Neural cell (in vitro differentiated cells): ENCODE data around the gene UMAD1. TPM values are rescaled to one million over a fixed set of nuclear protein-coding genes. Genes with fewer than 3 reads are reported as not detected.

Source experiments
- H2AFZ ChIP-seq: fragments of 200-600, 300-800 bp; sonication (generic), shearing (Covaris generic); 2 replicates; pipeline ENCODE4 v1.6.0; 2014; ENCODE audit warnings: low read depth, mild to moderate bottlenecking, antibody characterized with exemption, low read length, moderate library complexity
- H3F3A ChIP-seq: fragments of 200-600 bp; shearing (Covaris generic); 2 replicates; pipeline ENCODE4 v1.6.1; 2016; ENCODE audit warnings: mild to moderate bottlenecking, moderate library complexity, mixed read lengths, antibody characterized with exemption, low read length; ENCODE audit not compliant: insufficient read depth, poor library complexity, severe bottlenecking
- H3K27ac ChIP-seq: fragments of 200-600, 300-800 bp; sonication (generic), shearing (Covaris generic); 2 replicates; pipeline ENCODE4 v1.5.1; 2014; ENCODE audit warnings: mild to moderate bottlenecking, low read length, moderate library complexity
- H3K27me3 ChIP-seq: fragments of 300-800, 200-600 bp; sonication (generic), shearing (Covaris generic); 2 replicates; pipeline ENCODE4 v1.6.0; 2014; ENCODE audit warnings: mild to moderate bottlenecking, low read depth, low read length, moderate library complexity; ENCODE audit not compliant: insufficient read depth
- H3K36me3 ChIP-seq: fragments of 300-800, 200-600 bp; sonication (generic), shearing (Covaris generic); 2 replicates; pipeline ENCODE4 v1.5.1; 2014; ENCODE audit warnings: mild to moderate bottlenecking, antibody characterized with exemption, low read length, moderate library complexity; ENCODE audit not compliant: insufficient read depth
- H3K4me2 ChIP-seq: fragments of 300-800, 200-600 bp; sonication (generic), shearing (Covaris generic); 2 replicates; pipeline ENCODE4 v1.6.0; 2014; ENCODE audit warnings: mild to moderate bottlenecking, low read length
- H3K4me3 ChIP-seq: fragments of 300-800, 200-600 bp; sonication (generic), shearing (Covaris generic); 2 replicates; pipeline ENCODE4 v1.5.1; 2014; ENCODE audit warnings: mild to moderate bottlenecking, low read length, moderate library complexity
- H3K79me2 ChIP-seq: fragments of 200-600 bp; shearing (Covaris generic); replicated peaks from 2 replicates; pipeline ENCODE4 v1.6.0; 2014; ENCODE audit warnings: mild to moderate bottlenecking, low read length, moderate library complexity; ENCODE audit not compliant: insufficient read depth
- H3K9ac ChIP-seq: fragments of 300-800, 200-600 bp; sonication (generic), shearing (Covaris generic); 2 replicates; pipeline ENCODE4 v1.6.1; 2016; ENCODE audit warnings: mild to moderate bottlenecking, low read length, mixed read lengths
- H3K9me2 ChIP-seq: fragments of 200-600 bp; shearing (Covaris generic); 2 replicates; pipeline ENCODE4 v1.6.1; 2016; ENCODE audit warnings: mild to moderate bottlenecking, low read length, mixed read lengths; ENCODE audit not compliant: insufficient read depth
- H3K9me3 ChIP-seq: fragments of 200-600, 300-800 bp; sonication (generic), shearing (Covaris generic); 2 replicates; pipeline ENCODE4 v1.6.1; 2016; ENCODE audit warnings: mild to moderate bottlenecking, mixed run types, low read length, moderate library complexity, mixed read lengths
- H4K20me1 ChIP-seq: fragments of 200-600 bp; shearing (Covaris generic); 2 replicates; pipeline ENCODE4 v1.6.1; 2016; ENCODE audit warnings: mild to moderate bottlenecking, mixed run types; ENCODE audit not compliant: insufficient read depth
- CTCF ChIP-seq: fragments of 450-650 bp; IDR thresholded peaks from 2 replicates; pipeline ENCODE4 v1.5.1; 2014; ENCODE audit warnings: antibody characterized with exemption, mild to moderate bottlenecking, moderate library complexity; ENCODE audit not compliant: poor library complexity, severe bottlenecking
- EP300 ChIP-seq: fragments of 450-650 bp; conservative IDR thresholded peaks from 2 replicates; pipeline ENCODE4 v1.6.1; 2014; ENCODE audit warnings: antibody characterized with exemption, mild to moderate bottlenecking, moderate library complexity; ENCODE audit not compliant: poor library complexity, severe bottlenecking
- EZH2 ChIP-seq: fragments of 200-600, 300-800 bp; shearing (Covaris generic), sonication (generic); IDR thresholded peaks from 2 replicates; pipeline ENCODE4 v1.6.1; 2014; ENCODE audit warnings: antibody characterized with exemption, low read length, borderline replicate concordance, mild to moderate bottlenecking; ENCODE audit not compliant: insufficient read depth, poor library complexity, severe bottlenecking
- MXI1 ChIP-seq: fragments of 450-650 bp; conservative IDR thresholded peaks from 2 replicates; pipeline ENCODE4 v1.6.1; 2014; ENCODE audit warnings: antibody characterized with exemption, mild to moderate bottlenecking; ENCODE audit not compliant: poor library complexity, severe bottlenecking
- POLR2AphosphoS5 ChIP-seq: IDR thresholded peaks from 2 replicates; pipeline ENCODE4 v1.6.1; 2012
- RAD21 ChIP-seq: fragments of 450-650 bp; conservative IDR thresholded peaks from 2 replicates; pipeline ENCODE4 v1.6.1; 2014; ENCODE audit warnings: antibody characterized with exemption, mild to moderate bottlenecking, moderate library complexity
- REST ChIP-seq: IDR thresholded peaks from 2 replicates; pipeline ENCODE4 v1.6.1; 2012; ENCODE audit warnings: borderline replicate concordance
- SMC3 ChIP-seq: fragments of 450-650 bp; conservative IDR thresholded peaks from 2 replicates; pipeline ENCODE4 v1.6.1; 2014; ENCODE audit warnings: antibody characterized with exemption, mild to moderate bottlenecking, moderate library complexity; ENCODE audit not compliant: poor library complexity
- TAF1 ChIP-seq: IDR thresholded peaks from 2 replicates; pipeline ENCODE4 v1.6.1; 2012; ENCODE audit warnings: low read depth
- polyA plus RNA-seq: library from polyadenylated mRNA; depleted of rRNA; stranded (reverse); fragments of >200 nt; gene quantifications from 2 replicates; pipeline ENCODE4 v1.2.3, GENCODE V29; 2014

UMAD1 gene
- polyA plus RNA-seq, 1 donor from 2014 or later = 14.7 TPM

- no peaks in the 10 kb centered on the region for H3F3A ChIP-seq
- no peaks in the 10 kb centered on the region for H3K9me3 ChIP-seq
- H4K20me1 ChIP-seq = no peaks in the 10 kb centered on the region
- TF ChIP-seq RAD21 (peak; percentile 38), SMC3 (peak; percentile 40), EP300 (no peak)
- H3K27me3 ChIP-seq = no peaks in the 10 kb centered on the region
- peak overlapping the region; percentile 87 for H3K4me2 ChIP-seq
- H3K36me3 ChIP-seq = no peaks in the 10 kb centered on the region
- peak overlapping the region; percentile 63 for H3K27ac ChIP-seq
- no peaks in the 10 kb centered on the region for H3K9me2 ChIP-seq
- peak overlapping the region; percentile 70 for H3K9ac ChIP-seq
- H3K79me2 ChIP-seq = peaks cover 4% of the 10 kb centered on the region
- peak overlapping the region; percentile 90 for H2AFZ ChIP-seq
- H3K4me3 ChIP-seq = peak overlapping the region; percentile 80
Measured at GRCh38 chr7:7639847-7640220, 718 bp upstream of the UMAD1 start.

GRCh38 chr7:7641129-7641663, 644 bp downstream of the UMAD1 start:
- Histone ChIP-seq H3K36me3 (no peaks in the 10 kb centered on the region), H3K9me3 (no peaks in the 10 kb centered on the region), H3K4me3 (peak overlapping the region; percentile 80), H3K9me2 (no peaks in the 10 kb centered on the region), H3K79me2 (peaks cover 4% of the 10 kb centered on the region), H3K9ac (peak overlapping the region; percentile 69), H3K27ac (peak overlapping the region; percentile 77), H3F3A (no peaks in the 10 kb centered on the region), H3K27me3 (no peaks in the 10 kb centered on the region), H3K4me2 (peak overlapping the region; percentile 78), H2AFZ (peak overlapping the region; percentile 57), H4K20me1 (no peaks in the 10 kb centered on the region)
- TF ChIP-seq EP300 = no peak
- no peak for TF ChIP-seq MXI1
- no peak for TF ChIP-seq TAF1
- no peak for TF ChIP-seq POLR2AphosphoS5
- TF ChIP-seq SMC3 = no peak
- TF ChIP-seq RAD21 = no peak
- TF ChIP-seq EZH2 = no peak
- TF ChIP-seq CTCF = no peak
- TF ChIP-seq REST = no peak

GRCh38 chr7:7642081-7642480, 1.5 kb downstream of the UMAD1 start:
- Histone ChIP-seq H2AFZ (no peak overlapping the region), H3K36me3 (no peaks in the 10 kb centered on the region), H3K4me2 (peak overlapping the region; percentile 78), H3K9me2 (no peaks in the 10 kb centered on the region), H4K20me1 (no peaks in the 10 kb centered on the region), H3K9me3 (no peaks in the 10 kb centered on the region), H3K27ac (no peak overlapping the region), H3K27me3 (no peaks in the 10 kb centered on the region), H3F3A (no peaks in the 10 kb centered on the region), H3K79me2 (peaks cover 4% of the 10 kb centered on the region), H3K4me3 (peak overlapping the region; percentile 80), H3K9ac (no peak overlapping the region)
- no peak for TF ChIP-seq EZH2
- no peak for TF ChIP-seq REST
- no peak for TF ChIP-seq TAF1
- no peak for TF ChIP-seq MXI1
- TF ChIP-seq SMC3 = no peak
- no peak for TF ChIP-seq POLR2AphosphoS5
- no peak for TF ChIP-seq CTCF
- no peak for TF ChIP-seq EP300
- TF ChIP-seq RAD21 = no peak
